IMR-90 (cell line): ENCODE results near the gene FOXP1. TPM values are rescaled to one million over a fixed set of nuclear protein-coding genes. Genes with fewer than 3 reads are reported as not detected.

Source experiments
- MAZ ChIP-seq: IDR thresholded peaks from 2 replicates; pipeline ENCODE4 v1.6.1; 2012; ENCODE audit warnings: low read depth, mild to moderate bottlenecking, low read length, improper control_type of control experiment, moderate library complexity, borderline replicate concordance
- POLR2A ChIP-seq: IDR thresholded peaks from 2 replicates; pipeline ENCODE4 v1.6.1; 2012; ENCODE audit warnings: mild to moderate bottlenecking, low read depth, low read length
- RAD21 ChIP-seq: IDR thresholded peaks from 2 replicates; pipeline ENCODE4 v1.6.1; 2012; ENCODE audit warnings: low read length, improper control_type of control experiment
- polyA plus RNA-seq, 3 experiments: library from polyadenylated mRNA; depleted of rRNA; stranded (reverse); fragments of >200 nt; gene quantifications; 2 replicates each; pipeline ENCODE4 v1.2.3, GENCODE V29; 2012; ENCODE audit warnings: low replicate concordance in 1 of 3
- total RNA-seq: library from RNA; depleted of rRNA; stranded (reverse); fragments of >200 nt; gene quantifications from 2 replicates; pipeline ENCODE4 v1.2.3, GENCODE V29; 2012

The FOXP1 gene
- total and polyA plus RNA-seq, 2 of the 4 experiments (the other 2 are of a cell fraction) = 37.0 to 132 TPM

GRCh38 chr3:71584394-71585011, 975 bp upstream of the FOXP1 start (continued):
- TF ChIP-seq MAZ (no peak), RAD21 (peak; percentile 11; the same call in 1 of the 2 replicates), POLR2A (0 out of 2 replicates have a peak, but pooled peaks have one; percentile 7)
